HepG2 (cell line): ENCODE data around the gene WWTR1. TPM values are rescaled to one million over a fixed set of nuclear protein-coding genes. Genes with fewer than 3 reads are reported as not detected.

Experiments used
- CHD2 ChIP-seq: IDR thresholded peaks from 2 replicates; pipeline ENCODE4 v1.6.1; 2011; ENCODE audit warnings: low read depth, low read length, improper control_type of control experiment
- EP300 ChIP-seq, 3 experiments: sonication (generic) in 1 of 3; formaldehyde crosslinking in 1 of 3; IDR thresholded peaks; 2 replicates each; pipeline versions ENCODE4 v1.5.1 to v1.6.1; 2011 to 2020; ENCODE audit warnings: low read depth in 2 of 3, low read length in 2 of 3, borderline replicate concordance in 1 of 3, improper control_type of control experiment in 1 of 3, mild to moderate bottlenecking in 1 of 3, missing genetic modification reagents in 1 of 3, moderate library complexity in 1 of 3
- ETV5 ChIP-seq: IDR thresholded peaks from 2 replicates; pipeline ENCODE4 v1.6.1; 2018; ENCODE audit warnings: missing biosample characterization, missing genetic modification reagents, inconsistent platforms, borderline replicate concordance
- HMG20B ChIP-seq: conservative IDR thresholded peaks from 2 replicates; pipeline ENCODE4 v1.6.1; 2016; ENCODE audit warnings: missing genetic modification reagents, missing compliant biosample characterization
- HNF1A ChIP-seq, 2 experiments: sonication (generic) in 1 of 2; formaldehyde crosslinking in 1 of 2; IDR thresholded peaks; 2 replicates each; pipeline versions ENCODE4 v1.4.0 to v1.6.1; 2016 to 2020; ENCODE audit warnings: borderline replicate concordance in 1 of 2, low read depth in 1 of 2, mild to moderate bottlenecking in 1 of 2, missing genetic modification reagents in 1 of 2
- ISX ChIP-seq: sonication (generic); formaldehyde crosslinking; conservative IDR thresholded peaks from 2 replicates; pipeline ENCODE4 v1.5.0; 2020; ENCODE audit warnings: missing genetic modification reagents
- RCOR2 ChIP-seq: IDR thresholded peaks from 2 replicates; pipeline ENCODE4 v1.6.1; 2016; ENCODE audit warnings: missing biosample characterization, missing genetic modification reagents
- SP1 ChIP-seq, 2 experiments: fragments of 450-650 bp in 1 of 2; sonication (generic) in 1 of 2; formaldehyde crosslinking in 1 of 2; IDR thresholded peaks; 2 replicates each; pipeline versions ENCODE4 v1.4.0 to v1.6.1; 2016 to 2020; ENCODE audit warnings: missing genetic modification reagents in 1 of 2
- STAT6 ChIP-seq: sonication (generic); formaldehyde crosslinking; IDR thresholded peaks from 2 replicates; pipeline ENCODE4 v1.4.0; 2020; ENCODE audit warnings: missing genetic modification reagents, mild to moderate bottlenecking, borderline replicate concordance
- SUZ12 ChIP-seq: fragments of 150-350 bp; IDR thresholded peaks from 2 replicates; pipeline ENCODE4 v1.6.1; 2014; ENCODE audit warnings: low read depth, low read length
- TARDBP ChIP-seq: sonication (generic); formaldehyde crosslinking; IDR thresholded peaks from 2 replicates; pipeline ENCODE4 v1.8.0; 2022; ENCODE audit warnings: mild to moderate bottlenecking, missing genetic modification reagents
- TP53 ChIP-seq: sonication (generic); formaldehyde crosslinking; conservative IDR thresholded peaks from 2 replicates; pipeline ENCODE4 v1.4.0; 2020; ENCODE audit warnings: missing genetic modification reagents
- ZNF281 ChIP-seq: sonication (generic); formaldehyde crosslinking; IDR thresholded peaks from 2 replicates; pipeline ENCODE4 v1.4.0; 2020; ENCODE audit warnings: missing genetic modification reagents, borderline replicate concordance
- ZNF354B ChIP-seq: sonication (generic); formaldehyde crosslinking; IDR thresholded peaks from 2 replicates; pipeline ENCODE4 v1.8.0; 2022; ENCODE audit warnings: mild to moderate bottlenecking, missing genetic modification reagents
- ZNF557 ChIP-seq: sonication (generic); formaldehyde crosslinking; IDR thresholded peaks from 2 replicates; pipeline ENCODE4 v1.4.0; 2020; ENCODE audit warnings: missing genetic modification reagents
- ZNF607 ChIP-seq: sonication (generic); formaldehyde crosslinking; IDR thresholded peaks from 2 replicates; pipeline ENCODE4 v1.5.1; 2020; ENCODE audit warnings: missing genetic modification reagents, mild to moderate bottlenecking, borderline replicate concordance
- ZNF619 ChIP-seq: sonication (generic); formaldehyde crosslinking; IDR thresholded peaks from 2 replicates; pipeline ENCODE4 v1.4.0; 2020; ENCODE audit warnings: mild to moderate bottlenecking, missing genetic modification reagents
- ZNF737 ChIP-seq: sonication (generic); formaldehyde crosslinking; IDR thresholded peaks from 2 replicates; pipeline ENCODE4 v1.5.0; 2020; ENCODE audit warnings: missing genetic modification reagents, mild to moderate bottlenecking, borderline replicate concordance
- ZNF775 ChIP-seq: sonication (generic); formaldehyde crosslinking; IDR thresholded peaks from 2 replicates; pipeline ENCODE4 v1.4.0; 2020; ENCODE audit warnings: missing genetic modification reagents, mild to moderate bottlenecking, moderate library complexity, borderline replicate concordance
- ZSCAN29 ChIP-seq: sonication (generic); formaldehyde crosslinking; conservative IDR thresholded peaks from 2 replicates; pipeline ENCODE4 v1.4.0; 2020; ENCODE audit warnings: mild to moderate bottlenecking, missing genetic modification reagents
- polyA plus RNA-seq, 8 experiments: library from polyadenylated mRNA; depleted of rRNA in 3 of 8; stranded (reverse) in 7 of 8; unstranded in 1 of 8; fragments of >200 nt; fragmentation: Illumina TruSeq in 4 of 8; extraction: Trizol in 4 of 8; gene quantifications; 2 replicates each; pipeline versions ENCODE4 v1.2.1 to v1.2.3, GENCODE V29; 2011 to 2016; ENCODE audit warnings: low read depth in 4 of 8, missing spikeins in 1 of 8, mixed read lengths in 1 of 8; ENCODE audit not compliant: insufficient read depth in 1 of 8
- total RNA-seq, 5 experiments: library from RNA; depleted of rRNA; stranded (reverse); fragments of >200 nt; fragmentation: Illumina TruSeq; extraction: Trizol; gene quantifications; 2 replicates each; pipeline ENCODE4 v1.2.3, GENCODE V29; 2016; ENCODE audit warnings: low read depth in 1 of 5

The WWTR1 gene
- total and polyA plus RNA-seq, 2 of the 13 experiments (the other 11 are each of a cell fraction or from before 2014, with no cell fraction given) = 19.7 to 139 TPM

- TF ChIP-seq ZNF281 (CRISPR knock-in tag) (no peak), ZSCAN29 (CRISPR knock-in tag) (0 out of 2 replicates have a peak, but pooled peaks have one; percentile 48), ZNF775 (CRISPR knock-in tag) (no peak), ZNF354B (CRISPR knock-in tag) (no peak), ETV5 (peak; percentile 45; the same call in 1 of the 2 replicates), SUZ12 (no peak), HNF1A (IDR thresholded peaks at IDR 0.05; ENCODE audit: low read depth) (no peak), HNF1A (CRISPR knock-in tag; IDR thresholded peaks at IDR 0.05; ENCODE audit: borderline replicate concordance) (peak; percentile 77; the same call in 1 of the 2 replicates), SP1 (IDR thresholded peaks at IDR 0.05) (no peak), SP1 (CRISPR knock-in tag; IDR thresholded peaks at IDR 0.05) (no peak), CHD2 (no peak), ZNF607 (CRISPR knock-in tag) (no peak), TP53 (CRISPR knock-in tag) (no peak), ZNF619 (no peak), STAT6 (CRISPR knock-in tag) (no peak), ZNF557 (CRISPR knock-in tag) (no peak), TARDBP (CRISPR knock-in tag) (0 out of 2 replicates have a peak, but pooled peaks have one; percentile 27), RCOR2 (CRISPR knock-in tag) (peak; percentile 82), EP300 (IDR thresholded peaks at IDR 0.05; ENCODE audit: low read depth in 2 of 2, low read length in 2 of 2) (peak in 1 of 2 experiments; percentile 67; a peak in 2 of 4 replicates), EP300 (CRISPR knock-in tag; IDR thresholded peaks at IDR 0.05; ENCODE audit: borderline replicate concordance) (peak; percentile 63; the same call in 1 of the 2 replicates), ISX (no peak), HMG20B (CRISPR knock-in tag) (no peak), ZNF737 (no peak)
Measured at GRCh38 chr3:149599236-149599635, 58.6 kb downstream of the WWTR1 start (continued).
